HG03097 (cell line): ENCODE measurements around the gene OCRL.

ENCODE experiments used
- ATAC-seq: cut with Tn5 transposase; IDR thresholded peaks from one replicate; pipeline ENCODE4 v1.9.1; 2021; ENCODE audit not compliant: unreplicated experiment, low FRiP score

Gene OCRL

DNA sequence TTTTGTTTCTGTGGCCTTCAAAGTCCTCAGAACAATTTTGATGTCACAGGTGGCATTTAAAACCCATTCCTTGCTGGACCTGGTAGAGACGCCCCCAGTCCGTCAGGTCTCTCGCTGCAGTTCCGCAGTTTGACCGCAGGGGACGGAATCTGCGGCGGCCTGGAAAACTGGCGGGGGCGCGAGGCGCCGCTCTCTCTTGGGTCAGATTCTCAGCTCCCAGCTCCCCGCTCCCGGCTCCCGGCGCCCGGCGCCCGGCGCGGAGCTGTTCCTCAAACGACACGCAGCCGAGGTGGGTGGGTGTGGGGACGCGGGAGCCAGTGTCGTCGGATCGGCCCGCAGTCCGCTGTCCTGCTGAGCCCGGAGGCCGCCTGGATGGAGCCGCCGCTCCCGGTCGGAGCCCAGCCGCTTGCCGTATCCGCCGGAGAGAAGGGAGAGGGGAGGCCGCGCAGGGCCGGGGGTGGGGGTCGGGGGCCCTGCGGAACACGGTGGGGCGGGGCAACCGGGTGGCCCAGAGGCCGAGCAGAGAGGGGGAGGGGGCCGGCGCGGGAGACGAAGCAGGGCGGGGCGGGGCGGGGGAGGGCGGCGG, at the start of gene OCRL:
OCRL (plus strand) TSS at position 192 of the 586 bp plus-strand sequence; CDS start at position 373, 181 bp downstream.
- peak; percentile 75 for ATAC-seq

DNA sequence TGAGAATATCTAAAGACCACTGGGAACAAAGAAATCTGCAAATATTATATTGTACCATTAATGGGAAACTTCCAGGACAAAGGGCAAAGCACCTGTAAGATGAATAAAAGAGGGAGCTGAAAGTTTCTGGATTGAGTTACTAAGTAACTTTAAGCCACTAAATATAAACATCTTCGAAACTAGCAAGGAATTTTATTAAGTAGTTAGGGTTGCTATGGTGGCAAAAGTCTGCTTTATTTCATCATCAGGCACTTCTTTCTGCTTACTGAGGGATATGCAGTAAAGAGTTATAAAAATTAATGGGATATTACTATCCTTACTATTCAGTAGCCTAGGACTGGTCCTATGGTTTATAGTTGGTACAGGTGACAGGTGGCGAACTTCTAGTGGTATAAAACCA, 49.7 kb upstream of the OCRL start:
- no peak for ATAC-seq

- ATAC-seq: no peak
These were observed 46.4 kb upstream of the OCRL start for GRCh38 chrX:129493643-129494042.

DNA sequence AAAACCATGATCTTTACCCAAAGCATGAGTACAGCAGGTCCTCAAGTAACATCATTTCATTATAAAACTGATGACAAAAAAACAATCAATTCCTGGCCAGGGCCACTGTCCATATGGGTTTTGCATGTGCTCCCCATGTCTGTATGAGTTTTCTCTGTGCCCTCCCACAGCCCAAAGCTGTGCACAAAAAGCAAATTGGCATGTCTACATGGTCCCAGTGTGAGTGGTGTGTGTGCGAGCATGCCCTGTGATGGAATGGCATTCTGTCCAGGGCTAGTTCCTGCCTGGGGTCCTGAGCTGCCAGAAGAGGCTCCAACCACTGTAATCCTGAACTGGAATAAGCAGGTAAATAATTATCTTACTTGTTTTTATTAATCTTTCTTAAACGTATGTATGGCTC, 45.2 kb upstream of the OCRL start:
- no peak for ATAC-seq

- no peak for ATAC-seq
These were observed 44.2 kb upstream of the OCRL start for GRCh38 chrX:129495900-129496299.

DNA sequence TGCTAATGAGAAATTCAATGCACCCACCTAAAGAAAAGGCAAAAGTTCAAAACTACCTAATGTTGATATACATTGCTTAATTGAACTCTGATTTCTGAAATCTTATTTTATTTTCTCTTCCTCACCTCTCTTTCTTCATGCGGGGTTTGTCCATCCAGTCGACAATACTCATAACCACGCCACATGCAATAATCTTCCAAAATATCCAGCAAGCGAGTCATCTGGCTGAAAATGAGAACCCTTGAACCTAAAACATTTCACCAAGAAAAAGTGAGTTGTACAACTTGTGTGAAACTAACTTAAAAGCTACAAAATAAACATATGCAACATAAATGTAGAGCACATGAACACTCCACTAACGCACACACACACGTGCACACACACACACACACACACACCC, 43.4 kb upstream of the OCRL start:
- ATAC-seq: no peak

DNA sequence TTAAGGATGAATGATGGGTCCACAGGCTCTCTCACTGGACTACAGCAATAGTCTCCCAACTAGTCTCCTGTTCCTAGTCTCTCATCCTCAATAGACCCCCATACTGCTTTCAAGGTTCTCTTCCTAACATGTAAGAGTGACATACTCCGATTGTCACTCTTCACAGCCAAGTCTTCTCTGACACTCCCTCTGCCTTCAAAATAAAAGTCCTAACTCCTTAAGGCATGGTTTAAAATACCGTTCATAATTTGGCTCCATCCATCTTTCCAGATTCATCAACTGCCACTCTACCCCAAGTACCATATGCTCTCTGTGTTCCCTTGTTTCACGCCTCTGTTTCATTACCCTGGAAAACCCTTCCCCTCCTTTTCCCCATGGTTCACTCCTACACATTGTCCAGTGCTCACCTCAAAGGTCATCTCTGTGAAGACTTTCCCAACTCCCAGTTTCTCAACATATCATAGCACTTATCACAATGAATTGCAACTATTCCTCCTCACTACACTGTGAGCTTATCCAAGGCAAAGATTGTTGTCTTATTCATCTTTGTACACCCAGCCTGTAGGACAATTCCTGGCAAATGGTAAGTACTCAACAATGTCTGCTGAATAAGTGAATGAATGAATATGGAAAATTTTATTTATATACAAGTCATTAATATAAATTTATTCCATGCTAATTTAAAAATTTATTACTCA, 42.8 kb upstream of the OCRL start:
- no peak for ATAC-seq

GRCh38 chrX:129510331-129510730, 29.7 kb upstream of the OCRL start:
- no peak for ATAC-seq

- ATAC-seq: no peak
These were observed 28.4 kb upstream of the OCRL start for GRCh38 chrX:129511689-129512088.

GRCh38 chrX:129512409-129512808, 27.6 kb upstream of the OCRL start:
- ATAC-seq: no peak

DNA sequence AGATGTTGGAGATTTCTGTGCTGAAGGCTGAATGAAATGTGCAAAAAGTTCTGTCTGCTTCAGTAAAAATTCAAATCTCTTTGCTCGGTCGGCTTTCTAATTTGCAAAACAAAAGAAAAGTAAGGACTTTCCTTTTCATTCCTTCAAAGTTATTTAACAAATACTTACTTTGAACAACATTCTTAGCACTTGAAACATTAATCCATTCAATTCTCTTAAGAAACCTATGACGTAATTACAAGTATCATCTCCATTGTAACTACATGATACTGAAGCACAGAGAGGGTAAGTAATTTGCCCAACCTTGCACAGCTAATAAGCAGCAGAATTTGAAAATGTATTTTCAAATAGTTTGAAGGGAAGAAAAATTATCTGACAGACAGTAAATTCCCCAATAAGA, 23.7 kb upstream of the OCRL start:
- ATAC-seq: no peak

DNA sequence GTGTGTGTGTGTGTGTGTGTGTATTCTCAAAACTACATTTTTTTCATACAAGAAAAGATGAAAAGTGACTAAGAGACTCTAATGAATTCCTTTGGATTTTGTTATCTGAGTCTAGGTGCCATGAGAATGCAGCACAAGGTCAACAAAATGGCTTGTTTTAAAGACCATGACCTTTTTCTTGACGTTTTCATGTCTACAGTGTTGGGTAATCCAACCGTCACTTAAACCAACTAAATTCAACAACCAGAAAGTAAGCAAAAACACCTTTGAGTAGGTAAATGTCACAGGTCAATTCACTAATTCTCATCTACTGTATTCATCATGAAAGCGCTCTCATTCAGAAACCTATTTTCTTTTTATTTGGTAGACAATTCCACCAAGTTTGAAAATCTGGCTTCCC, 19.9 kb upstream of the OCRL start:
- no peak for ATAC-seq

- no peak for ATAC-seq
These were observed 17.6 kb upstream of the OCRL start for GRCh38 chrX:129522184-129523078.

- ATAC-seq: no peak
These were observed 16.8 kb upstream of the OCRL start, which contains the start of gene SMARCA1 for GRCh38 chrX:129523079-129523911. TSS of gene SMARCA1 (minus strand) at chrX:129523490. CDS start at chrX:129523370, 120 bp downstream.

- ATAC-seq: no peak
These were observed 15.7 kb upstream of the OCRL start for GRCh38 chrX:129524250-129524850.

- ATAC-seq: no peak
These were observed 14.9 kb upstream of the OCRL start for GRCh38 chrX:129525162-129525561.

DNA sequence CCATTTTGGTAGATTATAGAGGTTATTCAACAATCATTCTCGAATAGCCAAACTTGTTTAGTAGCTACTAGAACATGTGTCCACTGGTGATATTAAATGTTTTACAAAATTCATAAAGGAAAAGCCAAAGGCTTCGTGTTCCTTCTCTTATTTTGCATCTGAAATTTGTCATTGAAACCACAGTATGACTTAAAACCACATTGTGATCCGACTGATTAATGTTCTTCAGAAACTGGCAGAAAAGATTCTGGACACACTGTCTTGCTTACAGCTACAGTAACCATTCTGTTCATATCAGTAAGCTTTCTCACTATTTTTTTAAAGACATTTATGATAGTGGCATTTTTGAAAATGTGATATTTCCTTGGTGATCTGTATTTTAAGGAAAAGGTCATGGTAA, 14.2 kb upstream of the OCRL start:
- no peak for ATAC-seq

GRCh38 chrX:129529685-129530281, 10.3 kb upstream of the OCRL start:
- ATAC-seq: no peak

- no peak for ATAC-seq
These were observed 9.6 kb upstream of the OCRL start for GRCh38 chrX:129530410-129530809.

DNA sequence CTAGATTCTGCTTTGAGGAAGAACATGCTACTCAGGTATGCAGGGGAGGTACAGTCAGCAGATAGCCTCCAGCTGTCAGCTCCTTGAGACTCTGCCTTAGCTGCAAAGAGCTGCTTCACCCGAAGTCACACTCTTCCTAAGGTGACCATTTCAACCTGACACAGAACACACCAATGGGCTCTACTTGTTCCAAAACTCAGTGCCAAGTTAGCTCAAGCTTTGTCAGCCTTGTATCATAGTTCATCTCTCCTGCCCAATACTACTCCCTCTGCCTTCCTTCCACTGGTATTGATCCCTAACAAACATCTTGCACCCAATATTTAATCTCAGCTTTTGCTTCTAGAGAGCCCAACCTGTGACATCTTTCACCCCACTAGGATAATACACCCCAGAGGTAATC, 8.9 kb upstream of the OCRL start:
- no peak for ATAC-seq
